Smooth muscle cell (in vitro differentiated cells): ENCODE results near the gene GGPS1. TPM values are rescaled to one million over a fixed set of nuclear protein-coding genes. Genes with fewer than 3 reads are reported as not detected.
"Not testable (repeated sequence)": the region's sequence is repeated elsewhere in the genome, so short reads cannot be mapped to it uniquely, and the experiment has no call there.

ENCODE experiments used
- DNase-seq: peaks from one replicate; lab custom pipeline; 2025; ENCODE audit not compliant: unreplicated experiment; lab: John Stamatoyannopoulos, UW
- H2AFZ ChIP-seq: fragments of 200-600 bp; sonication (generic); 2 replicates; pipeline ENCODE4 v1.6.0; 2016; ENCODE audit warnings: antibody characterized with exemption, low read depth, mild to moderate bottlenecking
- H3F3A ChIP-seq: fragments of 200-600 bp; sonication (generic); 2 replicates; pipeline ENCODE4 v1.6.0; 2017; ENCODE audit warnings: antibody characterized with exemption, low read depth
- H3K27ac ChIP-seq: fragments of 200-600 bp; sonication (generic); 2 replicates; pipeline ENCODE4 v1.5.1; 2016; ENCODE audit warnings: low read depth, mild to moderate bottlenecking
- H3K27me3 ChIP-seq: fragments of 200-600 bp; sonication (generic); 2 replicates; pipeline ENCODE4 v1.6.1; 2016; ENCODE audit warnings: low read depth, mild to moderate bottlenecking
- H3K36me3 ChIP-seq: fragments of 200-600 bp; sonication (generic); 2 replicates; pipeline ENCODE4 v1.5.1; 2016; ENCODE audit warnings: low read depth
- H3K4me1 ChIP-seq: fragments of 200-600 bp; sonication (generic); 2 replicates; pipeline ENCODE4 v1.5.1; 2016; ENCODE audit warnings: low read depth
- H3K4me2 ChIP-seq: fragments of 200-600 bp; sonication (generic); 2 replicates; pipeline ENCODE4 v1.6.0; 2016; ENCODE audit warnings: mild to moderate bottlenecking
- H3K4me3 ChIP-seq: fragments of 200-600 bp; sonication (generic); 2 replicates; pipeline ENCODE4 v1.5.1; 2016; ENCODE audit warnings: mild to moderate bottlenecking
- H3K79me2 ChIP-seq: fragments of 200-600 bp; sonication (generic); 2 replicates; pipeline ENCODE4 v1.6.0; 2016; ENCODE audit warnings: low read depth, mild to moderate bottlenecking
- H3K9ac ChIP-seq: fragments of 200-600 bp; sonication (generic); 2 replicates; pipeline ENCODE4 v1.6.0; 2016; ENCODE audit warnings: low read depth
- H3K9me3 ChIP-seq: fragments of 200-600 bp; sonication (generic); replicated peaks from 2 replicates; pipeline ENCODE4 v1.5.1; 2016; ENCODE audit warnings: low read depth
- H4K20me1 ChIP-seq: fragments of 200-600 bp; sonication (generic); 2 replicates; pipeline ENCODE4 v1.6.0; 2016; ENCODE audit warnings: low read depth
- CTCF ChIP-seq: fragments of 200-600 bp; sonication (generic); IDR thresholded peaks from 2 replicates; pipeline ENCODE4 v1.5.1; 2017; ENCODE audit warnings: borderline replicate concordance, mild to moderate bottlenecking, antibody characterized with exemption; ENCODE audit not compliant: insufficient read depth, poor library complexity, severe bottlenecking
- WGBS: methylation state at CpG from one replicate; pipeline ENCODE4 v1.1.7; 2016; ENCODE audit warnings: low lambda C conversion rate; 5-methylcytosine and 5-hydroxymethylcytosine counted together
- polyA plus RNA-seq: library from polyadenylated mRNA; unstranded; fragments of >200 nt; fragmentation: Nextera tagmentation; extraction: Ambion mirVana; gene quantifications from 2 replicates; pipeline ENCODE4 v1.2.1, GENCODE V29; 2016
- total RNA-seq: library from RNA; depleted of rRNA; stranded (reverse); fragments of >200 nt; gene quantifications from 2 replicates; pipeline ENCODE4 v1.2.3, GENCODE V29; 2014

GGPS1 gene
- total and polyA plus RNA-seq, 2 experiments from 2014 or later: 41.3 to 47.5 TPM

- TF ChIP-seq CTCF: no peak
- WGBS: 95% methylated on average over 5 of the region's 5 CpGs
- H3K79me2 ChIP-seq: peaks cover 64% of the 10 kb centered on the region
These were observed 41.4 kb downstream of the GGPS1 start for GRCh38 chr1:235369802-235370201.

GRCh38 chr1:235375919-235376605 lies 47.7 kb downstream of the GGPS1 start:
- no peak overlapping the region for H2AFZ ChIP-seq

More at GRCh38 chr1:235369802-235370201, 41.4 kb downstream of the GGPS1 start:
- H3K27me3 ChIP-seq: no peaks in the 10 kb centered on the region
- H3K27ac ChIP-seq: no peak overlapping the region
- H3K4me1 ChIP-seq: peaks cover 3% of the 10 kb centered on the region
- H3K36me3 ChIP-seq: no peaks in the 10 kb centered on the region
- no peak for DNase-seq
- H3K9ac ChIP-seq: no peak overlapping the region
- H3K4me2 ChIP-seq: no peak overlapping the region
- no peak overlapping the region for H3K4me3 ChIP-seq
- H2AFZ ChIP-seq: no peak overlapping the region
- H3F3A ChIP-seq: no peaks in the 10 kb centered on the region
- H4K20me1 ChIP-seq: peaks cover 16% of the 10 kb centered on the region
- H3K9me3 ChIP-seq: no peaks in the 10 kb centered on the region

GRCh38 chr1:235378134-235378735 lies 49.9 kb downstream of the GGPS1 start:
- H3K4me2 ChIP-seq, H3K9ac ChIP-seq, H2AFZ ChIP-seq, H3F3A ChIP-seq, DNase-seq, H3K27me3 ChIP-seq, H3K9me3 ChIP-seq, H3K36me3 ChIP-seq, H3K27ac ChIP-seq, H3K4me1 ChIP-seq, H3K4me3 ChIP-seq: not testable (repeated sequence)
- H3K79me2 ChIP-seq: peaks cover 71% of the 10 kb centered on the region
- H4K20me1 ChIP-seq: peaks cover 27% of the 10 kb centered on the region
- 95% methylated on average over 11 of the region's 11 CpGs for WGBS

More at GRCh38 chr1:235375919-235376605, 47.7 kb downstream of the GGPS1 start:
- Histone ChIP-seq H4K20me1 (peaks cover 34% of the 10 kb centered on the region), H3F3A (no peaks in the 10 kb centered on the region), H3K9me3 (no peaks in the 10 kb centered on the region), H3K27ac (no peak overlapping the region), H3K4me2 (no peak overlapping the region), H3K4me3 (no peak overlapping the region), H3K79me2 (peaks cover 88% of the 10 kb centered on the region), H3K4me1 (no peaks in the 10 kb centered on the region), H3K36me3 (peaks cover 4% of the 10 kb centered on the region), H3K27me3 (no peaks in the 10 kb centered on the region), H3K9ac (no peak overlapping the region)
- WGBS: 97% methylated on average over 6 of the region's 6 CpGs
- DNase-seq: no peak
- no peak for TF ChIP-seq CTCF

GRCh38 chr1:235381955-235382739 lies 53.8 kb downstream of the GGPS1 start:
- H3K4me2 ChIP-seq, H3F3A ChIP-seq, H3K4me1 ChIP-seq, H4K20me1 ChIP-seq, H3K27me3 ChIP-seq, H2AFZ ChIP-seq, H3K36me3 ChIP-seq, H3K9me3 ChIP-seq, DNase-seq, H3K9ac ChIP-seq, H3K27ac ChIP-seq, H3K4me3 ChIP-seq: not testable (repeated sequence)
- H3K79me2 ChIP-seq: peaks cover 37% of the 10 kb centered on the region
- 90% methylated on average over 2 of the region's 3 CpGs for WGBS

GRCh38 chr1:235385633-235386032 lies 57.3 kb downstream of the GGPS1 start:
- H3K9me3 ChIP-seq, H4K20me1 ChIP-seq, H3F3A ChIP-seq, H3K27ac ChIP-seq, H2AFZ ChIP-seq, H3K4me1 ChIP-seq, H3K4me2 ChIP-seq, DNase-seq, H3K9ac ChIP-seq, H3K4me3 ChIP-seq, H3K27me3 ChIP-seq, H3K36me3 ChIP-seq: not testable (repeated sequence)
- H3K79me2 ChIP-seq: peaks cover 36% of the 10 kb centered on the region
- WGBS: 86% methylated on average over 1 of the region's 1 CpG
